Astrocyte of the hippocampus (primary cell): ENCODE measurements around the gene NUP93.

ENCODE experiments used
- DNase-seq: peaks from one replicate; pipeline ENCODE4 v3.0.0; 2011; ENCODE audit warnings: low read depth, low spot score

Gene NUP93

DNA sequence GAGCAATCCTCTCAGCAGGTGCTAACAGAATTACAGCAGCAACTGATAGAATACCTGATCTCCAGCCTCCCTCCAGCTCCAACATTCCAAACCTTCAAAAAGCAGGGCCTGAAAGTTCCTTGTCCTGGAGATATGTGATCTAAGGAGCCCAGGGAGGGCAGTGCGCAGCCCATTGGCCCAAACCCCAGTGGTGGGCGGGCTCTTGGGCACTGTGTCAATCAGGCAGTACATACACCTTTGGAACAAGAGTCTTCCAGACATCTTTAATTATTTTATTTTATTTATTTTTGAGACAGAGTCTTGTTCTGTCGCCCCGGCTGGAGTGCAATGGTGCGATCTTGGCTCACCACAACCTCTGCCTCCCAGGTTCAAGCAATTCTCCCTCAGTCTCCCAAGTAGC, 159.3 kb downstream of the NUP93 start:
- DNase-seq: no peak

DNA sequence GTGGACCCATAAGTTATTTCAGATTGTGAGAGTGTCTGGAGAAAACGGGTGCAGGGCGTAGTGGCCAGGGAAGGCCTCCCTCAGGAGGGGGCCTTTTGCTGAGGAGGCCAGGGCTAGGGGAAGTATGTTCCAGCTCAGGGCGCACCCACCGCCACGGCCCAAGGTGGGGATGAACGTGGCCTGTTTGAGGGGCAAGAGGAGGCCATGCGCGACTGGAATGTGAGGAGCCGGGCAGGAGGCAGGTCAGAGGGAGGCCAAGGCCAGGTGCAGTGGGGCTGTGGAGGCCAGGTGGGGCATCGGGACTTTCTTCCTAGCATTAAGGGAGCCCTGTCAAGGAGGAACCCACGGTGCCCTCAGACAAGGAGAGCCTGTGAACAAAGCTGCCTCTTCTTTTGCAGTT, 161.8 kb downstream of the NUP93 start:
- no peak for DNase-seq

DNA sequence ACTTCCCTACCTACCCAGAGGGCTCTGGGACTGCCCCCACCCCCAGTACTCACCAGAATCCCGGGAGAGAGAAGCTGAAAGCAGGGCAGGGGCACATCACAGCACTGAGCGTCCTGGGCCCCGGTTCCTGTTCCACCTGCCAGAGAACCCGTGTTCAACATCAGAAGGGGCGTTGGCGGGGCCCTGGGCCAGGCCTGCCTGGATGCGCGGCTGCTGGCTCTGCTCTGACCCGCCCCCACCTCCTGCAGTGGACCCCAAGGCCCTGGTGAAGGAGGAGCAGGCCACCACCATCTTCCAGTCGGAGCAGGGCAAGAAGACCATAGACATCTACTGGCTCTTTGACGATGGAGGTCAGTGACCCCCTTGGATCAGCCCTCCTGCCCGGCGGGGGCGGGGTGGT, 162.8 kb downstream of the NUP93 start:
- no peak for DNase-seq

DNA sequence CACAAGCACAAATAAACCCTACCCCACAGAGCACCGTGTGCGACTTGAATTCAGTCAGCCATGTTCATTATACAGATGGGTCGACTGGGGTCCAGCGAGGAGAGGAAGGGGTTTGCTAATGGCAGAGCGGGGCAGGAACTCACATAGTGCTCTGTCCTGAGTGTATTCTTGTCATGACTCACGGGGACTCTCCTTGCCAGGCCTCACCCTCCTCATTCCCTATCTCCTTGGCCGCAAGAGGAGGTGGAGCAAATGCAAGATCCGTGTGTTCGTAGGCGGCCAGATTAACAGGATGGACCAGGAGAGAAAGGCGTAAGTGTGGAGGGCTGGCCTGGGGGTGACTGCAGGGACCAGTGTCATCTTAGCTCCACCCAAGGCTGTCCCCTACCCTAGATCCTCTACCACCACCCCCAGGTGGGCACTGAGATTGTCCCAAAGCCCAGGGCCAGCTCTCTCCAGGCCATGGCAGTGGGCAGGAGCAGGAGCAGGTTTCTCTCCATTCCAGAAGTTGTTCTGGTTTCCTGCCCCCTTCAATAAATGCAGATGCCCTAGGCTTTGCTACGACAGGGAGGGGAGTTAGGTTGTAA, 164.5 kb downstream of the NUP93 start:
- no peak for DNase-seq

DNA sequence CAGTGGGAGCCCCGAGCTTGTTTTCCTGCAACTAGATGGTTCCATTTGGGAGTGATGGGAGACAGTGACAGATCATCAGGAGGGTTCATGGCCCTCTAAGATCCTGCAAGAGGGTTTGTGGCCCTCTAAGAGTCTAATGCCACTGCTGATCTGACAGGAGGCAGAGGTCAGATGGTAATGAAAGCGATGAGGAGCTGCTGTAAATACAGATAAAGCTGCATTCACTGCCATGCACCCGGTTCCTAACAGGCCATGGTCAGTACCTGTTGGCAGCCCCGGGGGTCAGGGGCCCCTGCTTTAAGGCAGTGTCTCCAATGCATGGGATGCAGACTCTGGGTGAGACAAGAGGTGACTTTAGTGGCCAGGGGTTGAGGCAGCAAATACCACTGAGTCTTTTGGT, 165.9 kb downstream of the NUP93 start:
- DNase-seq: no peak

DNA sequence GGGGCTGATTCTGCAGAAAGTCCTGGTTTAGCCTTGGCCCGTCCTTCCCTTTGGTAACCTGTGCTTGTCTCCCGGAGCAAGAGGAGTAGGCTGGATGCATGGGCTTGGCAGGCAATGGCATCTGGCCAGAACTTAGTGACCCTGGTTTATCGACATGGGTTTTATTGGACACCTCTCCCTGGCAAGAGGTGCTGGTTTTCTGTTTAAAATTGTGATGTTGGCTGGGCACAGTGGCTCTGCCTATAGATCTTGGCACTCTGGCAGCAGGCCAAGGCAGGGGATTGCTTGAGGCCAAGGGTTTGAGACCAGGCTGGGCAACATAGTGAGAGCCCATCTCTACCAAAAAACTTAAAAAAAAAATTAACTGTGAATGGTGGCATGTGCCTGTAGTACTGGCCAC, 166.3 kb downstream of the NUP93 start:
- no peak for DNase-seq

DNA sequence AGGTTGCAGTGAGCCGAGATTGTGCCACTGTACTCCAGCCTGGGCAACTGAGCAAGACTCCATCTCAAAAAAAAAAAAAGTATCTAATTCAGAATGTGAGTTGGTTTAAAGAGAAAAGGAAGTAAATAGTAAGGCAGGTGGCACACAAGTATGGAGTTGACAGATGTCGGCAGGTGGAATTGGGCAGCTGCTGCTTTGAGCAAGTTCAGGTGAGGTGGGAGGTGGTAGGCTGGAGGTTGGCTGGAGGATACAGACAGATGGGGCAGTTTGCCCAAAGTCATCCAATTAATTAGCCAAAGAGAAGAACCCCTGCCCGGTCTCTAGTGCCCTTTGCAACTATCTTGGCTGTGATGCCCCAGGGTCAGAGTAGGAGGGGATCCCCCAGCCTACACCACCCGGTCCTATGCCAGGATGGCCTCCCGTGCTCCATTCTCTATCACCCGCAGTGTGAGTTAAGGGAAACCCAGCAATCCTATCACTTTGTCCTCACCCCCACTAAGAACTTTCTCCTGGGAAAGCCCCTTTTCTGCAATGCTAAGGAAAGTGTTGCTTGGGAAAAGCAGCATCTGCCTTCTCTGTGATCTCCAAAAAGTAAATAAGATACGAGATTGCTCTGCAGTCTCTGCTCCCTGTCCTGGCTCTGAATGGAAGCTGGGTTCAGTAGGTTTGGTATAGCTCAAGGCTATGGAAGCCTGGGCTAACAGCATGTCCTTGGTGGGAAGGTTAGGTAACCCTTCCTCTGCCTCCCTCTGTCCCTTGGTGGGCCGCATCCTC, 167.3 kb downstream of the NUP93 start:
- DNase-seq: no peak

DNA sequence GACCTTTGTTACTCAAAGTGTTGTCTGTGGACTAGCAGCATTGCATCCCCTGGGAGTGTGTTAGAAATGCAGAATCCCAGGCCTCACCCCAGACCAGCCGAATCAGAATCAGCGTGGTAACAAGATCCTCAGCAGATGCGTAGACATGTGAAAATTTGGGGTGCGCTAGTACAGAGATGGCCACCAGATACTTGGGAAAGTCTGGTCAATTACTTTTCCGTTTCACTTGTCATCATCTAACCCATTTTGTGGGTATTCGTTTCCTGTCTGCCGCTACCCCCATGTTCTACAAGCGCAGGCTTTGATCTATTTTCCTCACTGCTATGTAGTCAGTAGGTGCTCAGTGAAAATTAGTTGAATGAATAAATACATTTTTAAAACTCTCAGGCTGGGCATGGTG, 168.9 kb downstream of the NUP93 start:
- no peak for DNase-seq
